ENCODE data around the gene CBX1. TPM values are rescaled to one million over a fixed set of nuclear protein-coding genes. Genes with fewer than 3 reads are reported as not detected.

The CBX1 gene
- polyA plus RNA-seq, 4 donors: 158 to 195 (median 184) TPM

- DNase-seq (ENCODE audit: low read depth in 4 of 4, low spot score in 2 of 4): no peak
Observed at GRCh38 chr17:48031966-48032365, 69.3 kb downstream of the CBX1 start.

- no peak for DNase-seq (ENCODE audit: low read depth in 4 of 4, low spot score in 2 of 4)
Observed at GRCh38 chr17:48030531-48030930, 70.7 kb downstream of the CBX1 start.

GRCh38 chr17:48028736-48029135 lies 72.5 kb downstream of the CBX1 start:
- no peak for DNase-seq (ENCODE audit: low read depth in 4 of 4, low spot score in 2 of 4)

DNA sequence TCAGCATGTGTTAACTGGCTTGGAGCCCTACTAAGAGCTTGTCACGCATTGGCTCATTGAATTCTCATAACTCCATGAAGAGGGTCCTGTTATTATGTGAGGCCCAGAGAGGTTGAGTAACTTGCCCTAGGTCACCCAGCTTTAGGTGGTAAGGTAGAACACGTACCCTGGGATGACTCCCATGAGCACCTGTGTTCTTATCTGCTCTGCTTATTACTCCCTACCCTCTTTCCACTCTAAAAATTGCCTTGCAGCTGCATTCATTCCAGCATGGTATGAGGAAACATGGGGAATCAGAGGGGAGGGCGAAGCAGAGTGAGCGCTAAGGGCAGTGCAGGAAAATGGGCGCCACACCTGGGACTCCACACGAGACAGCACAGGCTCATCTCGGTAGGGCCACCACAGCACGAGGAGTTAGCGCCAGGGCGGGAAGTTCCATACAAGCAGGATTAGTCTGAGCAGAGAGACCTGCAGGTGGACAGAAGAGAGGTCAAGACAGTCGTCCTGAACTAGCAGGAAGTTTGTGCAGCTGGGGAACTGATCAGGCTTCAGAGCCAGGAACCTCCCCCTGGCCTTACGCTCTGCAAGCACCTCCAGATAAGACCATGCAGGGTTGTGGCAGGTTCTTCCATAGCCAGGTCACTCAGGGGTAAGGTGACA lies 73.8 kb downstream of the CBX1 start:
- no peak for DNase-seq (ENCODE audit: low read depth in 4 of 4, low spot score in 2 of 4)

DNA sequence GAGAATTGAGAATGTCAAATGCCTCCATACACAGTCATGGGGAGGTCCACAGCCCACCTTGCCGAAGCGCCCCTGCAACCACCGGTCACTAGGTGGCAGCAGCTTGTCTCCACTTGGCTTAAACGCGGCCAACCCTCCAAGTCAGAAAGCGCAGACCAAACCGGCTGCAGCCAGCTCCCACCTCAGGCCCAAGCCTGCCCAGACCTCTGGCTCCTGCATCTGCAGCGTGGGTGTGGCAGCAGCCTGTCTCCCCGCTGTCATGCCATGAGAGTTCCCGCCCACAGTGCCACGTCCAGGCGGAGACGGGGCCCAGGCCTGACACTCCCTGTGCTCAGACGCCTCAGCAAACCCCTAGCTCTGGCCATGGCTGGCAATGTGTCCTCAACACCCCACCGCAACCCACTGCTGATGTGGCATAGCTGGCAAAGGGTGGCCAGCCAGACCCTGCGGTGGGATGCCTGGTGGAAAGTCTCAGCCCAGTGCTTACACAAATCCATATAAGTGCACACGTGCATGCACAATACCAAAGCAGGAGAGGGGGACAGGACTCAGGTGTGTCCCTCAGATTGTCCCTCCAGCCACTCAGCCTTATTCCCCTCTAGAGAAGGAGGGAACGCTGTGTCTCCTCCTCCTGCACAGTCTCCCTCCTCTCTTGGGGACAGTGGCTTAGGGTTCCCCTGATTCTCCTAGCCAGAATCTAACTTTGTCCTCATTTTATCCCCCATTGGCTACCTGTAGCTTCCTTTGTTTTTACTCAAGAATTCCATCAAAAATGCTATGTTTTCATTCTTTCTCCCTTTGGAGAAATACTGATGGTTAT lies 74.6 kb downstream of the CBX1 start:
- DNase-seq (ENCODE audit: low read depth in 4 of 4, low spot score in 2 of 4): no peak

DNA sequence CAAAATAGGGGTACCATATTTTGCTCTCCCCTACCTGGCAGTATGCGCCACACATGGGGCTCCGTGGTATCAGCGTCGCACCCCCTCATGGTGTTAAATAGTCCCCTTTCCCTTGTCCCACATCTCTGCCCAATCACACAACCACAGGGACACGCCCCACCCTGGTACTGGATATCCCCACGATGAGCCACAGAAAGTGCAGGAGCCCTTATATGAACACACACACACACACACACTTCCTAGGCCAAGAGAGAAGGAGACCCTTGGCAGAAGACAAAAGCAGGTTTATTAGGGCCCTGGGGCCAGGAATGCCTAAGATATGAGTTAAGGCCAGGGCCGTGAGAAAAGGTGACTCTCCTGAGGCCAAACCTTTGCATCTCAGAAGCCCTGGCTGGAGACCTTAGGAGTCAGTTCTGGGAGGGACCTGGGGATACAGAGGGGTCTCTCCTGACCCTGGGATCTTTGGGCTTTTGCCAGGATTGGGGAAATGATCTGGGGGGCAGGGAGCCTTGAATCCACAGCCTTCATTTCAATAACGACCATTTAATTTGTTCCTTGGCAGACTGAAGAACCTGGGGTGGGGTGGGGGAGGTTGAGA lies 75.3 kb downstream of the CBX1 start:
- no peak for DNase-seq (ENCODE audit: low read depth in 4 of 4, low spot score in 2 of 4)

DNA sequence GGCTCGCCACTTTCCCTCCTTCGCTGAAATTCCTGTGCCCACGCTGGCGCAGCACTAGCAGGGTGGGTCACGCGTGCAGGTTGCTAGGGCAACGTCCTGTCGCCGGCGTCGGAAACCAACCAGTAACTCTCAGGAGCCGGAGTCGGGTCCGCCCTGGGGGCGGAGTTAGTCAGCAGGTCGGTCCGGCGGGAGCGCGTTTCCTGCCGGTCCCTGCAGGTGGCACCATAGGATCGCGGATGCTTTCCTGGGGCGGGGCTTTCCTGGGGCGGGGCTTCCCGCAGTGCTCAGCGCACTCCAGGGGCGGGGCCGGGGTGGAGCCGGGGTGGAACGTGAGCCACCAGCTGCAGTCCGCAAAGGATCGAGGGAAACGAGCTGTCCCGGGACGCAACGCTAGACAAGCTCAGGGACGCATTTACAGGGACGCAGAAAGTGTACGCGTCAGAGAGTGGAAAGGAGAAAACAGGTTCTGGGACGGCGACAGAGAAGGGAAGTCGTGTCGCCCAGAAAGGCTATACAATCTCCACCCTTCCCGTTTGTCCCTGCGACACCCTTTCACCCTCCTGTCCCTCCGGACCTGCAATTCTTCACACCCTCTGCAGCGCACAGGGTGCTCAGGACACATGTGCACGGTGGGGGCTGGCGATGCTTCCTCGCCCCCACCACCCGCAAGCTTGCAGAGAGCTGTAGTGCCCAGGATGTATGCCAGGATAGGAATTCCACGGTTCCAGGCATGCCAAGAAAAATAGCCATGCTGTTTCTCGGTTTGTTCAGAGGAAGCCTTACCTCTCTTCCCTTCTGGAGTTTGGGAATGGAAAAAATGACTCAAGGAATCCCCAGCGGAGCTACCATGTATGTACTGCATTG lies 76.0 kb downstream of the CBX1 start:
- DNase-seq (ENCODE audit: low read depth in 4 of 4, low spot score in 2 of 4): peak; percentile 83 to 94 (median 90)

DNA sequence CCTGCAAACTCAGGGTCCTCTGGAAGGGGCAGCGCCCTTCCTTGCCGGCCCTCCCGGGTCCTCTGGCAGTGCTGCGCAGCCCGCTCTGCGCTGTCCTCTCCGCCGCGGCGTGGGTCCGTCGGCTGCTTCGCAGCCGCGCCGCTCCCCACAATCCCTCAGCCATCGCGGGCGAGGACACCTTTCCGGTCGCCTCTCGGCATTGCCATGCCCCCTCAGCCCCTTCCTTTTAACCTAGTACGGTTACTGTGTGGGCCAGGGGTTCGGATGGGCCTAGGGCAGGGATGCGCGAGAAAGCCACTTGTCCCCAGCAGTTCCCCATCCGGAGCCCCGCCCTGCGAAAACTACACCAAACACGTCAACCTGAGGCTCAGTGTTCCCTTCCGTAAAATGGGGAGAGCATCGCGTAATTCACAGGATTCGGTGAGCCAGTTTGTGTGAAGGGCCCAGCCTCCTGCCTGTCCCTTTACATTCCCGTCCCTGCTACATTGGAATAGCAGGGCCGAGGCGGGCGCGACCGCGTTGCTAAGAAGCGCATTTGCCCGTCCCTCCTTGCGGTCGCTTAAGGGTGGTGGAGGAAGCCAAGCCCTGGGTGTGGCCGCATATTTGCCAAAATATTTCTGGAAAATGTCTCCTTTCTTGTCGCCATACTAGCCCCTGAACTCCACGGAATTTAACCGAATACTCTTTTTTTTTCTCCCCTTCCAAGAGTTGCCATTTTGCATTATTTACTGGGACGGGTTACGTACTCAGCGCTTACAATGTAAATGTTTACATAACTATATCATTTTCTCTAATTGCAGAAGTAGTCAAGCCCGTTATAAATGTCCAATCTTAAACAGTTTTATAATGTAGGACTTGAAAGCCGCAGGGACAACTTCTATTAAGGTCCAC lies 76.9 kb downstream of the CBX1 start:
- DNase-seq (ENCODE audit: low read depth in 4 of 4, low spot score in 2 of 4): no peak

- DNase-seq (ENCODE audit: low read depth in 4 of 4, low spot score in 2 of 4): no peak
Observed at GRCh38 chr17:48023400-48024148, 77.7 kb downstream of the CBX1 start.

GRCh38 chr17:48022901-48023300 lies 78.4 kb downstream of the CBX1 start:
- no peak for DNase-seq (ENCODE audit: low read depth in 4 of 4, low spot score in 2 of 4)

DNA sequence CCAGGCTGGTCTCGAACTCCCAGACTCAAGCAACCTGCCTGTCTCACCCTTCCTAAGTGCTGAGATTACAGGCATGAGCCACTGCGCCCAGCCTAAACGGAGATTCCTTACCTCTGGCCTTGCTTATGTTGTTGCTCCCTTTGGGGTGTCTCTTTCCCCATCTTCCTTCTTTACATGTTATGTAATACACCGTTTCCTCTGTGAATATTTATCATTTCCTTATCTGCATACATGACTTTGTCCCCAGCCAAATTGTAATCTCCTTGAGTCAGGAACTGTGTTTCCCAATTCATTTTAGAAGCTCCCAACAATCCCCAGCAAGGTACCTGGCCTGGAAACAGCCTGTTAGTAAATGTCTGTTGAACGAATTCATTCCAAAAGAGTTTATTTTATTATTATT lies 79.3 kb downstream of the CBX1 start:
- no peak for DNase-seq (ENCODE audit: low read depth in 4 of 4, low spot score in 2 of 4)

Other genes starting within 250 kb of the CBX1 start
- 10 to 100 TPM; 21.6 to 26.2 (median 24.3) TPM for gene SP2, start 205.2 kb downstream of the CBX1 start, polyA plus RNA-seq (ENCODE audit: insufficient read length in 4 of 4)
- 10 to 100 TPM; 21.0 to 22.6 (median 21.6) TPM for gene PNPO, start 159.9 kb downstream of the CBX1 start, polyA plus RNA-seq (ENCODE audit: insufficient read length in 4 of 4)
- gene PRR15L, start 143.6 kb downstream of the CBX1 start, polyA plus RNA-seq (ENCODE audit: insufficient read length in 4 of 4): 10 to 100 TPM; 15.8 to 26.7 (median 23.0) TPM
- 100 to 1,000 TPM; 120 to 197 (median 146) TPM for gene CDK5RAP3, start 130.4 kb downstream of the CBX1 start, polyA plus RNA-seq (ENCODE audit: insufficient read length in 4 of 4)
- 10 to 100 TPM; 13.7 to 24.0 (median 20.6) TPM for gene COPZ2, start 63.7 kb downstream of the CBX1 start, polyA plus RNA-seq (ENCODE audit: insufficient read length in 4 of 4)
- gene NFE2L1, start 53.1 kb downstream of the CBX1 start, polyA plus RNA-seq (ENCODE audit: insufficient read length in 4 of 4): 100 to 1,000 TPM; 205 to 268 (median 232) TPM
- 10 to 100 TPM; 16.4 to 21.2 (median 18.0) TPM for gene SNX11, start 6.3 kb upstream of the CBX1 start, polyA plus RNA-seq (ENCODE audit: insufficient read length in 4 of 4)